H1 (cell line): ENCODE results near the gene POU6F2. TPM values are rescaled to one million over a fixed set of nuclear protein-coding genes. Genes with fewer than 3 reads are reported as not detected.

ENCODE experiments used
- CTCF ChIA-PET: fragments of 300-600 bp; sonication (Branson Sonifier 250); formaldehyde crosslinking; loops from one replicate; lab custom pipeline; 2021; ENCODE audit not compliant: partially characterized antibody; lab: Charles Lee
- POLR2A ChIA-PET: fragments of 300-600 bp; sonication (Branson Sonifier 250); formaldehyde crosslinking; loops from one replicate; lab custom pipeline; 2021; ENCODE audit warnings: inconsistent platforms; ENCODE audit not compliant: partially characterized antibody; lab: Charles Lee
- DNase-seq, 2 experiments: peaks; one replicate each; pipeline versions ENCODE4 v3.0.0 to v3.0.0-alpha.2; 2010 to 2022; ENCODE audit warnings: low spot score in 2 of 2, low read depth in 1 of 2, mixed read lengths in 1 of 2
- FAIRE-seq: peaks from 2 replicates; lab custom pipeline; 2011; peaks lifted over from hg19 to GRCh38; lab: Jason Lieb, UNC
- H2AFZ ChIP-seq: 2 replicates; pipeline ENCODE4 v1.8.1; 2012; ENCODE audit warnings: low read length, inconsistent platforms
- H2AK5ac ChIP-seq: 2 replicates; pipeline ENCODE4 v1.6.1; 2013; ENCODE audit warnings: low read depth, low read length
- H2BK120ac ChIP-seq: replicated peaks from 2 replicates; pipeline ENCODE3; 2013; ENCODE audit warnings: low read depth, low read length, inconsistent platforms
- H2BK12ac ChIP-seq: 2 replicates; pipeline ENCODE4 v1.6.1; 2013; ENCODE audit warnings: low read depth, low read length
- H2BK15ac ChIP-seq: 2 replicates; pipeline ENCODE4 v1.6.1; 2013; ENCODE audit warnings: low read length
- H2BK20ac ChIP-seq: 2 replicates; pipeline ENCODE4 v1.6.1; 2013; ENCODE audit warnings: low read length
- H2BK5ac ChIP-seq: 2 replicates; pipeline ENCODE4 v1.6.1; 2013; ENCODE audit warnings: low read depth, low read length
- H3K14ac ChIP-seq: 2 replicates; pipeline ENCODE4 v1.6.1; 2013; ENCODE audit warnings: inconsistent platforms; ENCODE audit not compliant: insufficient read length
- H3K18ac ChIP-seq: 2 replicates; pipeline ENCODE4 v1.6.1; 2013; ENCODE audit warnings: low read length; ENCODE audit errors: extremely low read depth
- H3K23ac ChIP-seq: 2 replicates; pipeline ENCODE4 v1.6.1; 2013; ENCODE audit warnings: inconsistent platforms; ENCODE audit not compliant: insufficient read length
- H3K23me2 ChIP-seq: 2 replicates; pipeline ENCODE4 v1.6.1; 2013; ENCODE audit warnings: low read depth, low read length
- H3K27ac ChIP-seq: 2 replicates; pipeline ENCODE4 v1.6.1; 2011; ENCODE audit warnings: low read depth, low read length, inconsistent platforms
- H3K27me3 ChIP-seq, 4 experiments: replicated peaks in 1 of 4; 1 replicate in 1 of 4; 2 replicates in 3 of 4; pipeline versions ENCODE4 v1.6.1 to v1.8.1; 2011 to 2013; ENCODE audit warnings: low read length in 3 of 4, mild to moderate bottlenecking in 3 of 4, inconsistent platforms in 2 of 4, mixed read lengths in 2 of 4, moderate library complexity in 1 of 4; ENCODE audit not compliant: control insufficient read depth in 3 of 4, insufficient read depth in 3 of 4; ENCODE audit errors: extremely low read depth in 1 of 4
- H3K36me3 ChIP-seq, 4 experiments: 2 replicates each; pipeline versions ENCODE4 v1.6.1 to v1.8.1; 2011 to 2013; ENCODE audit warnings: mild to moderate bottlenecking in 4 of 4, low read length in 3 of 4, moderate library complexity in 2 of 4, control low read depth in 1 of 4, inconsistent platforms in 1 of 4; ENCODE audit not compliant: insufficient read depth in 4 of 4, control insufficient read depth in 2 of 4
- H3K4ac ChIP-seq: replicated peaks from 2 replicates; pipeline ENCODE3; 2013; ENCODE audit warnings: low read length, low read depth, mixed read lengths, inconsistent platforms; ENCODE audit not compliant: insufficient read length
- H3K4me1 ChIP-seq, 4 experiments: replicated peaks in 1 of 4; 1 replicate in 1 of 4; 2 replicates in 3 of 4; pipeline versions ENCODE4 v1.6.1 to v1.8.1; 2011 to 2013; ENCODE audit warnings: low read length in 3 of 4, inconsistent platforms in 2 of 4, mixed read lengths in 1 of 4; ENCODE audit not compliant: insufficient read depth in 4 of 4, control insufficient read depth in 3 of 4
- H3K4me2 ChIP-seq, 2 experiments: 2 replicates each; pipeline versions ENCODE4 v1.6.1 to v1.8.1; 2011 to 2013; ENCODE audit warnings: low read depth in 2 of 2, low read length in 2 of 2, control low read depth in 1 of 2, inconsistent platforms in 1 of 2, mild to moderate bottlenecking in 1 of 2; ENCODE audit not compliant: insufficient read depth in 1 of 2
- H3K4me3 ChIP-seq, 4 experiments: fragments of 200-600, 300-600 bp in 1 of 4; sonication (generic), shearing (Covaris generic), sonication (Bioruptor Twin) in 1 of 4; 2 replicates each; pipeline versions ENCODE4 v1.5.1 to v1.8.1; 2011 to 2016; ENCODE audit warnings: low read length in 4 of 4, low read depth in 3 of 4, control low read depth in 2 of 4, inconsistent platforms in 2 of 4, mild to moderate bottlenecking in 2 of 4, mixed read lengths in 1 of 4, moderate library complexity in 1 of 4; ENCODE audit not compliant: insufficient read depth in 2 of 4; ENCODE audit errors: extremely low read depth in 1 of 4
- H3K56ac ChIP-seq: replicated peaks from 2 replicates; pipeline ENCODE3; 2013; ENCODE audit warnings: low read depth, mild to moderate bottlenecking, mixed read lengths, low read length, inconsistent platforms; ENCODE audit not compliant: insufficient read length
- H3K79me1 ChIP-seq: 2 replicates; pipeline ENCODE4 v1.6.1; 2013; ENCODE audit warnings: low read depth, low read length, control low read depth
- H3K79me2 ChIP-seq, 2 experiments: 2 replicates each; pipeline versions ENCODE4 v1.6.1 to v1.8.1; 2012 to 2013; ENCODE audit warnings: low read length in 2 of 2, mild to moderate bottlenecking in 2 of 2, inconsistent platforms in 1 of 2; ENCODE audit not compliant: insufficient read depth in 2 of 2, control insufficient read depth in 1 of 2
- H3K9ac ChIP-seq, 4 experiments: replicated peaks in 1 of 4; 1 replicate in 1 of 4; 2 replicates in 3 of 4; pipeline versions ENCODE4 v1.6.1 to v1.8.1; 2011 to 2013; ENCODE audit warnings: low read depth in 3 of 4, low read length in 3 of 4, control low read depth in 2 of 4, mild to moderate bottlenecking in 2 of 4, moderate library complexity in 2 of 4, inconsistent platforms in 1 of 4; ENCODE audit errors: extremely low read depth in 1 of 4
- H3K9me3 ChIP-seq, 2 experiments: 2 replicates each; pipeline versions ENCODE4 v1.6.1 to v1.8.1; 2012 to 2013; ENCODE audit warnings: mild to moderate bottlenecking in 2 of 2, moderate library complexity in 2 of 2, control low read depth in 1 of 2, inconsistent platforms in 1 of 2, low read depth in 1 of 2, low read length in 1 of 2, mixed read lengths in 1 of 2; ENCODE audit not compliant: insufficient read depth in 2 of 2
- H4K20me1 ChIP-seq, 2 experiments: replicated peaks in 1 of 2; 2 replicates each; pipeline versions ENCODE3 to v1.8.1; 2011 to 2013; ENCODE audit warnings: inconsistent platforms in 2 of 2, low read length in 2 of 2, mild to moderate bottlenecking in 1 of 2; ENCODE audit not compliant: insufficient read depth in 2 of 2, control insufficient read depth in 1 of 2
- H4K5ac ChIP-seq: 2 replicates; pipeline ENCODE4 v1.6.1; 2013; ENCODE audit warnings: low read length, low read depth, mixed read lengths, inconsistent platforms; ENCODE audit not compliant: insufficient read length
- H4K8ac ChIP-seq: 2 replicates; pipeline ENCODE4 v1.8.0; 2013; ENCODE audit warnings: mild to moderate bottlenecking, moderate library complexity, low read length, inconsistent platforms; ENCODE audit not compliant: insufficient read depth; ENCODE audit errors: extremely low read depth
- H4K91ac ChIP-seq: replicated peaks from 2 replicates; pipeline ENCODE3; 2013; ENCODE audit warnings: low read length, mixed read lengths, inconsistent platforms; ENCODE audit not compliant: insufficient read length
- CHD1 ChIP-seq: IDR thresholded peaks from 2 replicates; pipeline ENCODE4 v1.6.1; 2012; ENCODE audit warnings: low read depth, low read length, improper control_type of control experiment
- SIX5 ChIP-seq: IDR thresholded peaks from 2 replicates; pipeline ENCODE4 v1.6.1; 2011; ENCODE audit warnings: mild to moderate bottlenecking, low read depth, low read length
- WGBS, 2 experiments: shearing (Covaris generic) in 1 of 2; methylation state at CpG; one replicate each; pipeline versions ENCODE4 v1.1.6 to v1.1.7; 2013 to 2015; ENCODE audit warnings: low lambda C conversion rate in 2 of 2, mixed read lengths in 2 of 2, inconsistent platforms in 1 of 2, low coverage in 1 of 2, missing lambda C conversion rate in 1 of 2; ENCODE audit not compliant: insufficient replicate concordance in 2 of 2, insufficient coverage in 1 of 2, insufficient read length in 1 of 2; ENCODE audit errors: extremely low coverage in 1 of 2, missing lambda C conversion rate in 1 of 2; 5-methylcytosine and 5-hydroxymethylcytosine counted together
- polyA plus RNA-seq, 7 experiments: library from polyadenylated mRNA; depleted of rRNA in 3 of 7; stranded (reverse) in 5 of 7; unstranded in 2 of 7; fragments of >200 nt in 5 of 7; fragments of 200-250 nt in 2 of 7; gene quantifications; 1 replicate in 5 of 7; 2 replicates in 1 of 7; 4 replicates in 1 of 7; pipeline versions ENCODE4 v1.2.1 to v1.2.3, GENCODE V29; 2011 to 2013; ENCODE audit warnings: missing spikeins in 2 of 7, mixed read lengths in 2 of 7
- total RNA-seq: library from RNA; stranded (reverse); fragmentation: NEBNext Ultra II Directional; extraction: Animal tissue kit (Norgen Biotek cat#: 25700); gene quantifications from 2 replicates; pipeline ENCODE4 v1.2.1, GENCODE V29; 2021

The POU6F2 gene
- total and polyA plus RNA-seq, 2 of the 8 experiments (the other 6 are each of a cell fraction or from before 2014, with no cell fraction given) = 1.1 to 2.0 TPM

GRCh38 chr7:39516498-39516897 lies 538.8 kb downstream of the POU6F2 start:
- H4K20me1 ChIP-seq = no peaks in the 10 kb centered on the region
- WGBS, 2 experiments = 88% methylated on average over 7 of the region's 7 CpGs; no CpG with 5 or more reads in 1 of the 2 experiments
- H3K4me3 ChIP-seq = no peak overlapping the region
- no peak overlapping the region for H4K8ac ChIP-seq
- no peak overlapping the region for H2BK20ac ChIP-seq
- H3K79me2 ChIP-seq = no peaks in the 10 kb centered on the region
- no peak overlapping the region for H3K14ac ChIP-seq
- no peak overlapping the region for H3K56ac ChIP-seq
- H3K23me2 ChIP-seq = no peaks in the 10 kb centered on the region; the same call in 1 of the 2 replicates
- TF ChIP-seq SIX5 (no peak), CHD1 (no peak)
- H3K18ac ChIP-seq = no peak overlapping the region
- H3K23ac ChIP-seq = no peak overlapping the region
- H2AK5ac ChIP-seq = no peak overlapping the region
- POLR2A ChIA-PET = no interaction called here
- no peaks in the 10 kb centered on the region for H3K9me3 ChIP-seq
- no peak overlapping the region for H2BK120ac ChIP-seq
- no peaks in the 10 kb centered on the region for H3K27me3 ChIP-seq
- no peak overlapping the region for H4K91ac ChIP-seq
- H3K36me3 ChIP-seq = no peaks in the 10 kb centered on the region
- DNase-seq = no peak
- FAIRE-seq = no peak
- H3K4me1 ChIP-seq = peaks cover 0 to 1% (median 0%) of the 10 kb centered on the region in 4 experiments; a peak in 1 of 7 replicates
- H4K5ac ChIP-seq = no peak overlapping the region
- no peak overlapping the region for H3K4me2 ChIP-seq
- H2BK5ac ChIP-seq = no peak overlapping the region
- no peak overlapping the region for H2AFZ ChIP-seq
- H3K4ac ChIP-seq = no peak overlapping the region
- H3K27ac ChIP-seq = no peak overlapping the region
- H2BK12ac ChIP-seq = no peak overlapping the region
- no peak overlapping the region for H2BK15ac ChIP-seq
- CTCF ChIA-PET = interaction anchor here (1.5 kb wide), 1 partner anchor 55 kb away, joined by 3 read pairs; no protein-coding TSS in a partner anchor
- H3K9ac ChIP-seq = no peak overlapping the region
- no peaks in the 10 kb centered on the region for H3K79me1 ChIP-seq
